HG03108 (cell line): ENCODE data around the gene SMG6.

ENCODE experiments used
- ATAC-seq: cut with Tn5 transposase; IDR thresholded peaks from one replicate; pipeline ENCODE4 v1.9.1; 2021; ENCODE audit warnings: moderate library complexity; ENCODE audit not compliant: unreplicated experiment

Gene SMG6

DNA sequence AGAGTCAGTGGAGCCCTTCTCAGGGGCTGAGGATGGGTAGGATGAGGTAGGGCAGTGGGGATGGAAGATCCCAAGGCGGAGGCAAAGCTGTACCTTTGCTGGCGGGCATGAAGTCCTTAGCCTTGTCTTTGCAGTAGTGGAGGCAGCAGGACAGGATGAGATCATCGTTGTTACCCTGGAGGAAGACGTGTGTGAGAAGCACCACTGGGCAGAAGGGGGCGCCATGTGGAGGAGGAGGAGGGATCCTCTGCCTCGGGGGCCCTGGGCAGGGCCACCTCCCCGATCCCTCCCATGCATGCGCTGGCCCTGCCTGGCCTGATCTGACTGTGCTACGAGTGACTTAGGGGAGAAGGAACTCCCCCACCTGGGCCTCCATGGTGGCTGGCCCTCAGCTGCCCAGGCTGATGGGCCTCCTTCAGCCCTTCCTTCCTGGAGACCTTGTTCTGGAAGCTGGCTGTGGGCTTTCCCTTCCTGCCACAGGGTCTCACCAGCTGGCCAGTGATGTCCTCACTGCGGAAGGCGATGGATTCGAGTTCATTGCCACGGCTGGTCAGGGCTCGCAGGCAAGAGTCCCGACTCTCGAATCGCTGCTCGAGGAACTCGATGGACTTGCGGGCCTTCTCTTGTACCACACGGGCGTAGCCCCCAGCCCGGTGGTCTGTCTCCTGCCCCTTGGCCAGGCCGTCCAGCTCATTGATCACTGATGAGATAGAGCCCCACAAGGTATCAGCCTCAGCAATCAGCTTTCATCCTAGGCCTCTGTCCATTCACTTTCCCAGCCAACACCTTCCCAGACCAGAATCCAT, 238.4 kb downstream of the SMG6 start:
- no peak for ATAC-seq

GRCh38 chr17:2064520-2064971, 239.0 kb downstream of the SMG6 start:
- ATAC-seq, result no peak

GRCh38 chr17:2064147-2064489, 239.5 kb downstream of the SMG6 start:
- no peak for ATAC-seq

GRCh38 chr17:2063261-2064146, 240.1 kb downstream of the SMG6 start:
- no peak for ATAC-seq

GRCh38 chr17:2062571-2063183, 240.9 kb downstream of the SMG6 start:
- no peak for ATAC-seq

- ATAC-seq, result no peak
Measured at GRCh38 chr17:2061441-2061958, 242.1 kb downstream of the SMG6 start.

DNA sequence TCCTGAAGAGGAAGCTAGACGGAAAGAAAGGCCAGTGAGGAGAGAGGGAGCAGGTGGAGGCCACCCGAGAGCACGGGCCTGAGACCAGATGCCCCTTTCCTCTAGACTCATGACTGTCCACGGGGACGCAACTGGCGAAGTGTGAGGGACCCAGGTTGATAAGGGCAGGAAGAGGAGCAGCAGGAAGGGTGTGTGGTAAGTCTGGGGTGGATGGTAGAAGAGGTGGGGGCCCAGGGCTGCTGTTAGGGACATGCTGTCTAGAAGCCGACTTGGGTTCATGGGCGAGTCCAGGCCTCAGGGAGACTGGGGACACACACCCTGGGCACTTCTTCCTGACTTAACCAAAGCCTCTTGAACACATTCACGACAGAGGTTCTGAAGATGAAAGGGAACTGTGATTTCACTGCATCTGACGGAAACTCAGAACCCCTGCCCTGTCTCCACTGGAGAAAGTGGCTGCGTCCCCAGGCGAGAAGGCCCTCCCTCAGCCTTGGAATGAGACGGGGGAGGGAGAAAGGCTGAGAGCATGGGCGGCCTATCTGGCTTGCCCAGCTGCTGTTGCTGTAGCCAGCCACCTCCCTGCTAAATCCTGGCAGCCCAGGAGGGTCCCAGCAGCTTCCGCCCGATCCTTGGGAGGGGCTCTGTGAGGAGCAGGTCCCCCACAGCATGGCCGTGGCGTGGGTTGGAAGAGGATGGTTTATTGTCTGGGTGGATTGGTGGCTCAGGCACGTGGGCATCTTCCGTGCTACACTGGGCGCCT, 242.7 kb downstream of the SMG6 start:
- ATAC-seq, result no peak

DNA sequence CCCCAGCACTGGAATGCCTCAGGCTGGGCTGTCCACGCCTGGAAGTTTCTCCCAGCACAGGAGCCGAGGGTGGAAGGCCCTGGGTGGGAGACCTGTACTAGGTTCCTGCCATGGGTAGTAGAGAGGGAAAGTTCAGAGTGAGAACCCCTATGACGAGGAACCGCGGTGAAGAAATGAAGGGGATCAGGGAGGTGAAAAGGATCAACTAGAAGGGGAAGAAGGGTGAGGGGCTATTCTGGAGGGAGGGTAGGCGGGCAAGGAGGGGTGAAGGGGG, 243.3 kb downstream of the SMG6 start:
- ATAC-seq, result no peak

- no peak for ATAC-seq
Measured at GRCh38 chr17:2059547-2060384, 243.8 kb downstream of the SMG6 start.

- no peak for ATAC-seq
Measured at GRCh38 chr17:2058586-2059546, 244.7 kb downstream of the SMG6 start.

DNA sequence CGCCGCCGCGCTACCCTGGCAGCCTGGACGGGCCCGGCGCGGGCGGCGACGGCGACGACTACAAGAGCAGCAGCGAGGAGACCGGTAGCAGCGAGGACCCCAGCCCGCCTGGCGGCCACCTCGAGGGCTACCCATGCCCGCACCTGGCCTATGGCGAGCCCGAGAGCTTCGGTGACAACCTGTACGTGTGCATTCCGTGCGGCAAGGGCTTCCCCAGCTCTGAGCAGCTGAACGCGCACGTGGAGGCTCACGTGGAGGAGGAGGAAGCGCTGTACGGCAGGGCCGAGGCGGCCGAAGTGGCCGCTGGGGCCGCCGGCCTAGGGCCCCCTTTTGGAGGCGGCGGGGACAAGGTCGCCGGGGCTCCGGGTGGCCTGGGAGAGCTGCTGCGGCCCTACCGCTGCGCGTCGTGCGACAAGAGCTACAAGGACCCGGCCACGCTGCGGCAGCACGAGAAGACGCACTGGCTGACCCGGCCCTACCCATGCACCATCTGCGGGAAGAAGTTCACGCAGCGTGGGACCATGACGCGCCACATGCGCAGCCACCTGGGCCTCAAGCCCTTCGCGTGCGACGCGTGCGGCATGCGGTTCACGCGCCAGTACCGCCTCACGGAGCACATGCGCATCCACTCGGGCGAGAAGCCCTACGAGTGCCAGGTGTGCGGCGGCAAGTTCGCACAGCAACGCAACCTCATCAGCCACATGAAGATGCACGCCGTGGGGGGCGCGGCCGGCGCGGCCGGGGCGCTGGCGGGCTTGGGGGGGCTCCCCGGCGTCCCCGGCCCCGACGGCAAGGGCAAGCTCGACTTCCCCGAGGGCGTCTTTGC, 245.6 kb downstream of the SMG6 start:
- no peak for ATAC-seq

DNA sequence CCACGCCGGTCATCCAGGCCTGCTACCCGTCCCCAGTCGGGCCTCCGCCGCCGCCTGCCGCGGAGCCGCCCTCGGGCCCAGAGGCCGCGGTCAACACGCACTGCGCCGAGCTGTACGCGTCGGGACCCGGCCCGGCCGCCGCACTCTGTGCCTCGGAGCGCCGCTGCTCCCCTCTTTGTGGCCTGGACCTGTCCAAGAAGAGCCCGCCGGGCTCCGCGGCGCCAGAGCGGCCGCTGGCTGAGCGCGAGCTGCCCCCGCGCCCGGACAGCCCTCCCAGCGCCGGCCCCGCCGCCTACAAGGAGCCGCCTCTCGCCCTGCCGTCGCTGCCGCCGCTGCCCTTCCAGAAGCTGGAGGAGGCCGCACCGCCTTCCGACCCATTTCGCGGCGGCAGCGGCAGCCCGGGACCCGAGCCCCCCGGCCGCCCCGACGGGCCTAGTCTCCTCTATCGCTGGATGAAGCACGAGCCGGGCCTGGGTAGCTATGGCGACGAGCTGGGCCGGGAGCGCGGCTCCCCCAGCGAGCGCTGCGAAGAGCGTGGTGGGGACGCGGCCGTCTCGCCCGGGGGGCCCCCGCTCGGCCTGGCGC, 246.3 kb downstream of the SMG6 start:
- ATAC-seq, result no peak

- no peak for ATAC-seq
Measured at GRCh38 chr17:2056206-2057174, 247.1 kb downstream of the SMG6 start.

- ATAC-seq, result no peak
Measured at GRCh38 chr17:2055292-2056205, 248.0 kb downstream of the SMG6 start.

GRCh38 chr17:2054512-2055291, 248.9 kb downstream of the SMG6 start, which contains the start of gene HIC1:
HIC1 (plus strand) TSS chr17:2055103; CDS start chr17:2056691, 1,588 bp downstream.
- ATAC-seq, result peak; percentile 34
